MM.1S (cell line): ENCODE results near the gene FBXW7.

ENCODE experiments used
- EZH2 ChIP-seq: fragments of 300-600 bp; sonication (generic); optimal IDR thresholded peaks from 2 replicates; pipeline ENCODE3; 2017; ENCODE audit warnings: low read depth, mild to moderate bottlenecking, antibody characterized with exemption, low read length, mixed read lengths
- TF ChIP-seq, protein P1 (sequence below): fragments of 300-600 bp; sonication (generic); IDR thresholded peaks from 2 replicates; pipeline ENCODE4 v1.5.1; 2016; ENCODE audit warnings: antibody characterized with exemption, low read length, mixed read lengths

DNA sequence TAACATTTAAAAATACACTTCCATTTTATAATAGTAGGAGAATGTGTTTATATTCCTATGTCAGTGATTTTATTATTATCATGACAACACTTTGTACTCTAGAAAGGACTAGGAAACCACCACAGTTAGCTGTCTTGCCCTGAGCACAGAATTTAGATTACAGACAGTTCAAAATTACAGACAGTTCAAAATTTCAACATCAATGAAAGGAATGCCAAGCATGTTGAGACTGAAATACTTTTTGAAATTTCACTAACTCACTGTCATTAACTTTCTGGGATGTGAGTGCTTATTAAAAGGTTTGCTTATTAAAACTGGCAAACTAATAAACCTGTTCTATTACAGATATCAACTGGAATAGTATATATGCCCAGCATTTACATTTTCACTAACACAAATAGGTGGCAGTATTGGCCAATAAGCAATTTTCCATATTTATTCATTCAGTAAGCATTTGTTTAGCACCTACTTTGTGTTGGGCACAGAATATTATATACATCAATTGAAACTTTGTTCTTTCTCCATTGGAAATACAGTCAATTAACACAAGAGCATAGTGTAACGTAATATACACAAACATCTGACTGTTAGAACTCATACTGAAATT lies 179.4 kb downstream of the FBXW7 start:
- TF ChIP-seq, protein P1, sequence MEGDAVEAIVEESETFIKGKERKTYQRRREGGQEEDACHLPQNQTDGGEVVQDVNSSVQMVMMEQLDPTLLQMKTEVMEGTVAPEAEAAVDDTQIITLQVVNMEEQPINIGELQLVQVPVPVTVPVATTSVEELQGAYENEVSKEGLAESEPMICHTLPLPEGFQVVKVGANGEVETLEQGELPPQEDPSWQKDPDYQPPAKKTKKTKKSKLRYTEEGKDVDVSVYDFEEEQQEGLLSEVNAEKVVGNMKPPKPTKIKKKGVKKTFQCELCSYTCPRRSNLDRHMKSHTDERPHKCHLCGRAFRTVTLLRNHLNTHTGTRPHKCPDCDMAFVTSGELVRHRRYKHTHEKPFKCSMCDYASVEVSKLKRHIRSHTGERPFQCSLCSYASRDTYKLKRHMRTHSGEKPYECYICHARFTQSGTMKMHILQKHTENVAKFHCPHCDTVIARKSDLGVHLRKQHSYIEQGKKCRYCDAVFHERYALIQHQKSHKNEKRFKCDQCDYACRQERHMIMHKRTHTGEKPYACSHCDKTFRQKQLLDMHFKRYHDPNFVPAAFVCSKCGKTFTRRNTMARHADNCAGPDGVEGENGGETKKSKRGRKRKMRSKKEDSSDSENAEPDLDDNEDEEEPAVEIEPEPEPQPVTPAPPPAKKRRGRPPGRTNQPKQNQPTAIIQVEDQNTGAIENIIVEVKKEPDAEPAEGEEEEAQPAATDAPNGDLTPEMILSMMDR = peak; percentile 12; the same call in 1 of the 2 replicates
- no peak for TF ChIP-seq EZH2
